Measurements from ENCODE around the gene FNDC5.

DNA sequence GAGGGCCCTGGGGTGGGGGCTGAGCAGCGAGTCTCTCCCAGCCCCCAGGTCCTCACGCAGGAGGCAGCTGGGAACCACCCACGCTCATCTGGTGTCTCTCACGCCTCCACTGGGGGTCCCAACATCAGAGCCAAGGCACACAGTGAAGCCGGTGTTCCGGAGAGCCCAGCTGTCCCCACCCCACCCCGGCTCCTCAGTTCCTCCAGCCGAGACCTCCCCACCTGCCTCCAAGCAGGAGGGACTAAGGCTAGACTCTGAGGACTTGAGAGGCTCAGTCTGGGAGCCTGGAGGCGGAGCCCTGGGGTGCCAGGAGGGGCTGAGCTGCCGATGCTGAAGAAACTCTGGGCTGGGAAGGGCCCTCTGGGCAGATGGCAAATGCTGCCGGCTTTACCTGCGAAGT lies 14.0 kb upstream of the FNDC5 start:
- TF ChIP-seq POLR2A (IDR thresholded peaks at IDR 0.05; ENCODE audit: low read length), result no peak
- TF ChIP-seq RAD21 (conservative IDR thresholded peaks at IDR 0.05 in 1 of 2, IDR thresholded peaks at IDR 0.05 in 1 of 2), result no peak
- TF ChIP-seq, protein P1, sequence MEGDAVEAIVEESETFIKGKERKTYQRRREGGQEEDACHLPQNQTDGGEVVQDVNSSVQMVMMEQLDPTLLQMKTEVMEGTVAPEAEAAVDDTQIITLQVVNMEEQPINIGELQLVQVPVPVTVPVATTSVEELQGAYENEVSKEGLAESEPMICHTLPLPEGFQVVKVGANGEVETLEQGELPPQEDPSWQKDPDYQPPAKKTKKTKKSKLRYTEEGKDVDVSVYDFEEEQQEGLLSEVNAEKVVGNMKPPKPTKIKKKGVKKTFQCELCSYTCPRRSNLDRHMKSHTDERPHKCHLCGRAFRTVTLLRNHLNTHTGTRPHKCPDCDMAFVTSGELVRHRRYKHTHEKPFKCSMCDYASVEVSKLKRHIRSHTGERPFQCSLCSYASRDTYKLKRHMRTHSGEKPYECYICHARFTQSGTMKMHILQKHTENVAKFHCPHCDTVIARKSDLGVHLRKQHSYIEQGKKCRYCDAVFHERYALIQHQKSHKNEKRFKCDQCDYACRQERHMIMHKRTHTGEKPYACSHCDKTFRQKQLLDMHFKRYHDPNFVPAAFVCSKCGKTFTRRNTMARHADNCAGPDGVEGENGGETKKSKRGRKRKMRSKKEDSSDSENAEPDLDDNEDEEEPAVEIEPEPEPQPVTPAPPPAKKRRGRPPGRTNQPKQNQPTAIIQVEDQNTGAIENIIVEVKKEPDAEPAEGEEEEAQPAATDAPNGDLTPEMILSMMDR (IDR thresholded peaks at IDR 0.05), result no peak
